SK-N-SH (cell line): ENCODE measurements around the gene PANK4. TPM values are rescaled to one million over a fixed set of nuclear protein-coding genes. Genes with fewer than 3 reads are reported as not detected.

Source experiments
- CTCF ChIA-PET: fragments of 300-600, 350-600 bp; formaldehyde crosslinking; extraction: SDS; loops from one replicate; lab custom pipeline; 2021; lab: Yijun Ruan, JAX
- POLR2A ChIA-PET: fragments of 350-600 bp; sonication (Branson Sonifier 250); formaldehyde crosslinking; extraction: SDS; loops from one replicate; lab custom pipeline; 2020; ENCODE audit warnings: antibody characterized with exemption, inconsistent platforms; lab: Yijun Ruan, JAX
- DNase-seq: peaks from one replicate; pipeline ENCODE4 v3.0.0; 2012
- H2AFZ ChIP-seq: fragments of 200-600 bp; sonication (generic); 2 replicates; pipeline ENCODE4 v1.8.1; 2016; ENCODE audit warnings: antibody characterized with exemption, mild to moderate bottlenecking, low read depth
- H3F3A ChIP-seq: fragments of 200-600 bp; sonication (generic); replicated peaks from 2 replicates; pipeline ENCODE3; 2016; ENCODE audit warnings: antibody characterized with exemption, mild to moderate bottlenecking; ENCODE audit not compliant: insufficient read depth
- H3K27ac ChIP-seq, 2 experiments: fragments of 200-500 bp in 1 of 2; fragments of 200-600 bp in 1 of 2; sonication (Bioruptor generic) in 1 of 2; sonication (generic), shearing (Covaris generic) in 1 of 2; 2 replicates each; pipeline versions ENCODE4 v1.5.1 to v1.6.1; 2014 to 2016; ENCODE audit warnings: low read depth in 2 of 2, inconsistent platforms in 1 of 2, low read length in 1 of 2, mild to moderate bottlenecking in 1 of 2, mixed read lengths in 1 of 2
- H3K27me3 ChIP-seq: fragments of 200-600 bp; sonication (generic), shearing (Covaris generic); 2 replicates; pipeline ENCODE4 v1.6.1; 2016; ENCODE audit warnings: mixed run types; ENCODE audit not compliant: insufficient read depth
- H3K36me3 ChIP-seq, 2 experiments: fragments of 200-500 bp in 1 of 2; fragments of 200-600 bp in 1 of 2; sonication (Bioruptor generic) in 1 of 2; sonication (generic) in 1 of 2; replicated peaks in 1 of 2; 2 replicates each; pipeline versions ENCODE3 to v1.5.1; 2014 to 2016; ENCODE audit warnings: low read length in 1 of 2, mild to moderate bottlenecking in 1 of 2; ENCODE audit not compliant: insufficient read depth in 2 of 2, control insufficient read depth in 1 of 2
- H3K4me1 ChIP-seq, 2 experiments: fragments of 200-500 bp in 1 of 2; fragments of 200-600 bp in 1 of 2; sonication (Bioruptor generic) in 1 of 2; sonication (generic), shearing (Covaris generic) in 1 of 2; 2 replicates each; pipeline versions ENCODE4 v1.5.1 to v1.6.1; 2014 to 2016; ENCODE audit warnings: low read depth in 1 of 2, low read length in 1 of 2, mixed run types in 1 of 2; ENCODE audit not compliant: insufficient read depth in 2 of 2, control insufficient read depth in 1 of 2
- H3K4me2 ChIP-seq: fragments of 200-600 bp; sonication (generic), shearing (Covaris generic); 2 replicates; pipeline ENCODE4 v1.6.1; 2017; ENCODE audit warnings: mixed run types
- H3K4me3 ChIP-seq, 2 experiments: fragments of 200-500 bp in 1 of 2; fragments of 200-600 bp in 1 of 2; sonication (Bioruptor generic) in 1 of 2; sonication (generic), shearing (Covaris generic) in 1 of 2; 2 replicates each; pipeline versions ENCODE4 v1.5.1 to v1.8.1; 2014 to 2016; ENCODE audit warnings: low read depth in 2 of 2, inconsistent platforms in 1 of 2, low read length in 1 of 2, mild to moderate bottlenecking in 1 of 2, mixed read lengths in 1 of 2, moderate library complexity in 1 of 2
- H3K79me2 ChIP-seq: fragments of 200-600 bp; sonication (generic); 2 replicates; pipeline ENCODE4 v1.8.1; 2017; ENCODE audit warnings: mild to moderate bottlenecking; ENCODE audit not compliant: insufficient read depth
- H3K9ac ChIP-seq: fragments of 200-600 bp; sonication (generic); 2 replicates; pipeline ENCODE4 v1.6.1; 2017; ENCODE audit warnings: mixed run types
- H3K9me2 ChIP-seq: fragments of 200-600 bp; sonication (generic); 2 replicates; pipeline ENCODE4 v1.6.1; 2017; ENCODE audit warnings: mixed run types
- H3K9me3 ChIP-seq: fragments of 200-600 bp; sonication (generic); 2 replicates; pipeline ENCODE4 v1.6.1; 2017; ENCODE audit warnings: mixed run types, mild to moderate bottlenecking, moderate library complexity
- H4K20me1 ChIP-seq: fragments of 200-600 bp; sonication (generic); 2 replicates; pipeline ENCODE4 v1.6.1; 2017; ENCODE audit warnings: mild to moderate bottlenecking, mixed run types; ENCODE audit not compliant: insufficient read depth
- EP300 ChIP-seq, 2 experiments: IDR thresholded peaks; 2 replicates each; pipeline versions ENCODE4 v1.4.0 to v1.6.1; 2012; ENCODE audit warnings: borderline replicate concordance in 1 of 2, low read depth in 1 of 2, low read length in 1 of 2
- EZH2phosphoT487 ChIP-seq: fragments of 200-600 bp; sonication (generic); IDR thresholded peaks from 2 replicates; pipeline ENCODE4 v1.6.1; 2017; ENCODE audit warnings: low read depth, mixed run types, mild to moderate bottlenecking, antibody characterized with exemption, moderate library complexity, borderline replicate concordance
- GATA2 ChIP-seq: sonication (generic); formaldehyde crosslinking; IDR thresholded peaks from 2 replicates; pipeline ENCODE4 v1.5.0; 2020; ENCODE audit warnings: mild to moderate bottlenecking, missing genetic modification reagents
- IRF3 ChIP-seq: fragments of 150-350 bp; IDR thresholded peaks from 2 replicates; pipeline ENCODE4 v1.6.1; 2016; ENCODE audit warnings: mild to moderate bottlenecking, low read depth, low read length
- NRF1 ChIP-seq: IDR thresholded peaks from 2 replicates; pipeline ENCODE4 v1.6.1; 2012; ENCODE audit warnings: low read depth, mild to moderate bottlenecking, low read length
- RXRA ChIP-seq: IDR thresholded peaks from 2 replicates; pipeline ENCODE4 v1.4.0; 2012; ENCODE audit warnings: low read depth, mild to moderate bottlenecking, borderline replicate concordance
- SMC3 ChIP-seq: IDR thresholded peaks from 2 replicates; pipeline ENCODE4 v1.6.1; 2012; ENCODE audit warnings: low read depth, low read length, improper control_type of control experiment
- WGBS: methylation state at CpG from one replicate; pipeline ENCODE4 v1.1.6; 2017; ENCODE audit warnings: low lambda C conversion rate; 5-methylcytosine and 5-hydroxymethylcytosine counted together
- polyA plus RNA-seq, 3 experiments: library from polyadenylated mRNA; depleted of rRNA; stranded (reverse); fragments of >200 nt; gene quantifications; 2 replicates each; pipeline ENCODE4 v1.2.3, GENCODE V29; 2012
- TF ChIP-seq, protein P1 (sequence below): IDR thresholded peaks from 2 replicates; pipeline ENCODE4 v1.6.1; 2012; ENCODE audit warnings: mild to moderate bottlenecking, low read depth, low read length, moderate library complexity
- TF ChIP-seq, protein P2 (sequence below): fragments of 200-600 bp; sonication (generic); IDR thresholded peaks from 2 replicates; pipeline ENCODE4 v1.6.1; 2017; ENCODE audit warnings: antibody characterized with exemption, mild to moderate bottlenecking, moderate library complexity

PANK4 gene
- polyA plus RNA-seq, 1 of the 3 experiments (the other 2 are of a cell fraction), result 16.6 TPM

- POLR2A ChIA-PET, result interaction anchor here (1.3 kb wide), 1 partner anchor 14 kb away, joined by 5 read pairs; no protein-coding TSS in a partner anchor
- H3K4me2 ChIP-seq, result no peak overlapping the region
- no peaks in the 10 kb centered on the region for H3F3A ChIP-seq
- no peak overlapping the region for H2AFZ ChIP-seq
- H3K79me2 ChIP-seq, result no peaks in the 10 kb centered on the region
- no peak overlapping the region for H3K4me3 ChIP-seq
- H4K20me1 ChIP-seq, result no peaks in the 10 kb centered on the region
- 100% methylated on average over 6 of the region's 11 CpGs for WGBS
- TF ChIP-seq, protein P1, sequence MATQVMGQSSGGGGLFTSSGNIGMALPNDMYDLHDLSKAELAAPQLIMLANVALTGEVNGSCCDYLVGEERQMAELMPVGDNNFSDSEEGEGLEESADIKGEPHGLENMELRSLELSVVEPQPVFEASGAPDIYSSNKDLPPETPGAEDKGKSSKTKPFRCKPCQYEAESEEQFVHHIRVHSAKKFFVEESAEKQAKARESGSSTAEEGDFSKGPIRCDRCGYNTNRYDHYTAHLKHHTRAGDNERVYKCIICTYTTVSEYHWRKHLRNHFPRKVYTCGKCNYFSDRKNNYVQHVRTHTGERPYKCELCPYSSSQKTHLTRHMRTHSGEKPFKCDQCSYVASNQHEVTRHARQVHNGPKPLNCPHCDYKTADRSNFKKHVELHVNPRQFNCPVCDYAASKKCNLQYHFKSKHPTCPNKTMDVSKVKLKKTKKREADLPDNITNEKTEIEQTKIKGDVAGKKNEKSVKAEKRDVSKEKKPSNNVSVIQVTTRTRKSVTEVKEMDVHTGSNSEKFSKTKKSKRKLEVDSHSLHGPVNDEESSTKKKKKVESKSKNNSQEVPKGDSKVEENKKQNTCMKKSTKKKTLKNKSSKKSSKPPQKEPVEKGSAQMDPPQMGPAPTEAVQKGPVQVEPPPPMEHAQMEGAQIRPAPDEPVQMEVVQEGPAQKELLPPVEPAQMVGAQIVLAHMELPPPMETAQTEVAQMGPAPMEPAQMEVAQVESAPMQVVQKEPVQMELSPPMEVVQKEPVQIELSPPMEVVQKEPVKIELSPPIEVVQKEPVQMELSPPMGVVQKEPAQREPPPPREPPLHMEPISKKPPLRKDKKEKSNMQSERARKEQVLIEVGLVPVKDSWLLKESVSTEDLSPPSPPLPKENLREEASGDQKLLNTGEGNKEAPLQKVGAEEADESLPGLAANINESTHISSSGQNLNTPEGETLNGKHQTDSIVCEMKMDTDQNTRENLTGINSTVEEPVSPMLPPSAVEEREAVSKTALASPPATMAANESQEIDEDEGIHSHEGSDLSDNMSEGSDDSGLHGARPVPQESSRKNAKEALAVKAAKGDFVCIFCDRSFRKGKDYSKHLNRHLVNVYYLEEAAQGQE, result no peak
- TF ChIP-seq IRF3, result no peak
- no peak for TF ChIP-seq RXRA
- no peak for TF ChIP-seq EZH2phosphoT487
- TF ChIP-seq, all 33 proteins: peak for 0
- H3K4me1 ChIP-seq, result no peaks in the 10 kb centered on the region
- no peaks in the 10 kb centered on the region for H3K27me3 ChIP-seq
- DNase-seq, result no peak
- H3K36me3 ChIP-seq, result peaks cover 0 to 88% of the 10 kb centered on the region in 2 experiments
- H3K27ac ChIP-seq, result no peak overlapping the region
- no peak overlapping the region for H3K9ac ChIP-seq
- no peaks in the 10 kb centered on the region for H3K9me3 ChIP-seq
- CTCF ChIA-PET, result interaction anchor here (0.7 kb wide), 1 partner anchor 9 kb away, joined by 3 read pairs; no protein-coding TSS in a partner anchor
- no peaks in the 10 kb centered on the region for H3K9me2 ChIP-seq
Measured at GRCh38 chr1:2515763-2516080, 10.7 kb downstream of the PANK4 start.

GRCh38 chr1:2514863-2515762, 11.3 kb downstream of the PANK4 start:
- Histone ChIP-seq H3K4me1 (no peaks in the 10 kb centered on the region), H4K20me1 (no peaks in the 10 kb centered on the region), H3K4me2 (no peak overlapping the region), H3K79me2 (no peaks in the 10 kb centered on the region), H3K36me3 (peaks cover 0 to 89% of the 10 kb centered on the region in 2 experiments), H3F3A (no peaks in the 10 kb centered on the region), H3K9ac (no peak overlapping the region), H3K27ac (no peak overlapping the region), H3K4me3 (no peak overlapping the region), H3K27me3 (no peaks in the 10 kb centered on the region), H3K9me3 (no peaks in the 10 kb centered on the region), H3K9me2 (no peaks in the 10 kb centered on the region), H2AFZ (no peak overlapping the region)
- 91% methylated on average over 24 of the region's 45 CpGs for WGBS
- DNase-seq, result no peak
- CTCF ChIA-PET, result interaction anchor here (0.7 to 0.9 kb wide), 3 partner anchors 9 to 55 kb away, joined by 3 to 4 read pairs (median 3); no protein-coding TSS in a partner anchor
- POLR2A ChIA-PET, result interaction anchor here (1.3 kb wide), 1 partner anchor 13 kb away, joined by 5 read pairs; no protein-coding TSS in a partner anchor
- TF ChIP-seq GATA2 (no peak), NRF1 (no peak), EP300 (IDR thresholded peaks at IDR 0.05; ENCODE audit: borderline replicate concordance in 1 of 2, low read depth in 1 of 2, low read length in 1 of 2) (no peak), SMC3 (no peak)
- TF ChIP-seq, protein P2, sequence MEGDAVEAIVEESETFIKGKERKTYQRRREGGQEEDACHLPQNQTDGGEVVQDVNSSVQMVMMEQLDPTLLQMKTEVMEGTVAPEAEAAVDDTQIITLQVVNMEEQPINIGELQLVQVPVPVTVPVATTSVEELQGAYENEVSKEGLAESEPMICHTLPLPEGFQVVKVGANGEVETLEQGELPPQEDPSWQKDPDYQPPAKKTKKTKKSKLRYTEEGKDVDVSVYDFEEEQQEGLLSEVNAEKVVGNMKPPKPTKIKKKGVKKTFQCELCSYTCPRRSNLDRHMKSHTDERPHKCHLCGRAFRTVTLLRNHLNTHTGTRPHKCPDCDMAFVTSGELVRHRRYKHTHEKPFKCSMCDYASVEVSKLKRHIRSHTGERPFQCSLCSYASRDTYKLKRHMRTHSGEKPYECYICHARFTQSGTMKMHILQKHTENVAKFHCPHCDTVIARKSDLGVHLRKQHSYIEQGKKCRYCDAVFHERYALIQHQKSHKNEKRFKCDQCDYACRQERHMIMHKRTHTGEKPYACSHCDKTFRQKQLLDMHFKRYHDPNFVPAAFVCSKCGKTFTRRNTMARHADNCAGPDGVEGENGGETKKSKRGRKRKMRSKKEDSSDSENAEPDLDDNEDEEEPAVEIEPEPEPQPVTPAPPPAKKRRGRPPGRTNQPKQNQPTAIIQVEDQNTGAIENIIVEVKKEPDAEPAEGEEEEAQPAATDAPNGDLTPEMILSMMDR, result peak; percentile 10; the same call in 1 of the 2 replicates
